HG02798 (cell line): ENCODE data around the gene TRPV4.

Experiments used
- ATAC-seq: cut with Tn5 transposase; IDR thresholded peaks from one replicate; pipeline ENCODE4 v1.9.1; 2021; ENCODE audit warnings: mild to moderate bottlenecking; ENCODE audit not compliant: unreplicated experiment, poor library complexity

TRPV4 gene

DNA sequence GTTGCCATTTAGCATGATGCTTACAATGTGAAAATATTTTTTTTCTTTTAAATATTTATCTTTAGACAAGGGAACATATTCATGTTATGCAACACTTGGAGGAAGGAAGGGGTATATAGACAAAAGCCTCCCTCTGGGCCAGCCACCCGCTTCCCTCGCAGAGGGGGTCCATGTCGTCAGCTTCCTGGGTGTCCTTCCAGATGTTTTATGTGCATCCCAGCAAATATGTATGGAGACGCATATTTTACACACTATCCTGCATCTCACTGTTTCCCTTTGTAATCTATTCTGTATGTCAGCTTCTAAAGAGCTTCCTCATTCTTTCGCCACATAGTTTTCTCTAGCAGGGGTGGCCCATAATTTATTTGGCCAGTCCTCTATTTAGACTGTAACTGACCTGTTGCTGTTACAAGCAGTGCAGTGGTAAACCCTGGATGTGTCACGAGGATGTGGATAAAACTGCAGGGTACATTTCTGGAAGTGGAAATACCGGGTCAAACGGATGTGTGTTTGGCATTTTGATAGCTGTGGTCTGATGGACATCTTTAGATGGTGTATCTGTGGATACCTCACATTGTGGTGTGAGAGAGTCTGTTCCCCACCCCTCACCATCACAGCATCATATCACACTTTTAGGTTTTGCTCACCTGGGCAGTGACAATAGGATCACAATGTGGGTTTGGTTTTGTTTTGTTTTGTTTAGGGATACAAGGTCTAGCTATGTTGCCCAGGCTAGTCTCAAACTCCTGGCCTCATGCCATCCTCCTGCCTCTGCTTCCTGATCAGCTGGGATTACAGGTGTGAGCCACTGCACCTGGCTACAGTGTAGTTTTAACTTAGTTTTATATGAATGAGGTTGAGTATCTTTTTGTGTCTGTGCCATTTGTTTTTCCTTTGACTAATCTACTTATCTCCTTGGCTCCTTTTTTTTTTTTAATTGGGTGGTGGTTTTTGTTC, 87.9 kb downstream of the TRPV4 start:
- ATAC-seq: no peak

- no peak for ATAC-seq
These were observed 89.2 kb downstream of the TRPV4 start for GRCh38 chr12:109744026-109744425.

GRCh38 chr12:109743076-109743910, 89.9 kb downstream of the TRPV4 start:
- ATAC-seq: no peak

- no peak for ATAC-seq
These were observed 91.1 kb downstream of the TRPV4 start for GRCh38 chr12:109741970-109742703.

- ATAC-seq: no peak
These were observed 91.8 kb downstream of the TRPV4 start for GRCh38 chr12:109741286-109741969.

DNA sequence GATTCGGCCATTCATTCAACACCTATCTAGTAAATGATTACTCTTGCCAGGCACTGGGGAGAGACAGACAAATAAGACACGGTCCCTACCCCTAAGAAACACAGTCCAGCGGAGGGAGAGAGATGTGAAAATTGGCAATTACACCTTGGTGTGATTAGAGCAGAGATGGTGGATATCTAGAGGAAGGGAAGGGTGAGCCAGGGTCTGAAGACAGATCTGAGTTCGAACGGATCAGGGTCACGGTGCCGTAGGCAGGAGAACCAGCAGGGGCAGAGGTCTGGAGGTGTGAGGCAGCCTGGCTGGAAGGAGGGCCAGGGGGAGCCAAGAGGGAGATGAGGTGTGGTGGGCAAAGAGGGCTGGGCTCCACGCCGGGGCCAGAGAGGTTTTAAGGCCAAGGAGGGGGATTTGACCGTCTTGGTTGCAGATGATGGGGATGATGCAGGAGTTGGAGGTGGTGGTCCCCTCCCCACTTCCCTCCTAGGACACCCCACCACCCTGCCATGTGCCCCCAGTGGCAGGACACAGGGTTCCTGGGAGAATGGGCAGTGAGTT, 92.4 kb downstream of the TRPV4 start:
- ATAC-seq: no peak

DNA sequence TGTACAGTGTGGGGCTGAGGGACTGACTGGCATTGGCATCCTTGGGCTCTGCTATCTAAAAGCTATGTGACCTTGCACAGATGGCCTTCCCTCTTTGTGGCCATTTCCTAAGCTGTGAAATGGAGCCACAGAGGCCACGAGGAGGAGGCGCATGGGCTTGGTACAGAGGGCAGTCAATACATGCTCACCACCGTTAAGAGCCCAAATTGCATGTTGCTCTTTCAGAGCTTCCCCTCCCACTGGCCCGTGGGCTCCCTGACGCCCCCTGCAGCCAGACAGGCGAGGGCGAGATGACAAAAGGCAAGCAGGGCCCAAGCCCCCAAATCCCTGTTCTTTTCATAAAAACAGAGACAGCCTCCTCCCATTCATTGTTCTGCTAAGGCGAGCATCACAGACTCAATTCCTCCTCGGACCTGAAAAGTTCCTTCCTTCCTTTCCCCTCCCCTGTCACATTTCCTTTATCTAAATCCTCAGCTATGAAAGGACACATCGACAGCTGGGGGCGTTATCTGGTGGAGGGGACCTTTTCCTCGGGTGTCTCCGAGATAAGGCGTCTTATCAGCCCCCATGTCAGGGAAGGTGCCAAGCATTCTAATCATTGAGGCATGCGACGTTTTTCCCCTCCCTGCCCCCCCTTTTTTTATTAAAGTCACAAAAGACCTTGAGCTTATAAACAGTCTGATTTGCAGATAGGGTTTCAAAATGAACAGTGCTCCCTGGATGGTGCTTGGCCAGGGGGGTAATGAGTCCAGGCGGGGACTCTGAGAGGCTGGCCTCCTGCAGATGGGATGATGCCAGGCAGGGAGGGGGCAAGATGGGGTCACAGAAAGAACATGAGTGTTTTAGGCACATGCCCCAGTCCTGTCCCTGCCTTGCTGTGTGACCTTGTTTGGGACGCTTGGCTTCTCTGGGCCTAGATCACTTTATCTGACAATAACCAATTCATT, 93.2 kb downstream of the TRPV4 start:
- ATAC-seq: no peak

DNA sequence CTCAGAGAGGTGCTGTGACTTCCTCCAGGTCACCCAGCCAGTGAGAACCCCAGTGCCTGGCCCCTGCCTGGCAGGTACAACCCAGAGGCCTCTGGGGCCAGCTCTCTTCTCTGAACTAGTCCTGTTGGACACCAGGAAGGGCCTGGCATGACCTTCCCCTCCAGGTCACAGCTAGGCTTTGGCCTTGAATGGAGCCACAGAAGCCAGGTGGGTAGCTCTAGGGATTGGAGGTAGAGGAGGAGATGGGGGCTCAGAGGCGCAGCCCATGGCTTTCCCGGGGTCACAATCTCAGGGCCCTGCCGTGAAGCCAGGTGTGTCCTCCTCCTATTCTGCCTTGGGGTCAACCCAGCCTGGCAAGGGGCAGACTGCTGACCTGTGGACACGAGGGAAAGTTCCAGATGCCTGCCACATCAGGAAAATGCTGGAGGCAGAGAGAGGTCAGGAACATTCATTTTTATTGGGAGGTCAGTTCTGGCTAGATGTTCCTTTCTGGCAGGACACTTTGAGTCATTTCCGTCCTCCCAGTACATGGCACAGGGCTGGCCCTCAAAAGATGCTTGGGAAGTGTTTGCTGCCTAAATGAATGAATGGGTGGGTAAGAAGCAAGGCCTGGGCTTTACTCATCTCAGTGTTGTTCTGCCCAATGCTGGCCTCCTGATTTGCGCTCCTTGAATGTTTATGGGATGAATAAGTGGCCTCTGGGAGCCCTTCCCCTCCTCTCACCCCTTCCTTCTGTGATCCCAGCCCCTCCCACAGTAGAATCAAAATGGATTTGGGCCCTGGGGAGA, 94.1 kb downstream of the TRPV4 start:
- no peak for ATAC-seq

DNA sequence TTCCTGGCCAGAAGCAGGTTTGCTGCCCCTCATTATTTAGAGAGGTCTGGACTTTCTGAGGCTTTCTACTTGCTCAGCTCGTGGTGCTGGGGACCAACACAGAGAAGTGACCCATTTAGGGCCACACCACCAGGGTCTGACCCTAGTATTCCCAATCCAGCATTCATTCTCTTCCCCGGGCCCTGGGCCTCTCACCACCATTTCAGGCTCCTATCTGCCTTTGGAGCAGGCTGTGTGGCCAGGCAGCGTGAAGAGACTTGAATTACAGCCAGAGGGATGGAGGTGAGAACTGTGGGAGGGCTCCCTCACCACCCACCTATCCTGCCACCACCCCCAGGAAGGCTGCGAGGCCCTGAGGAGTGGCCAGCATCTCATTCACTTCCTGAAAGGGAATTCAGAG, 95.0 kb downstream of the TRPV4 start:
- no peak for ATAC-seq

DNA sequence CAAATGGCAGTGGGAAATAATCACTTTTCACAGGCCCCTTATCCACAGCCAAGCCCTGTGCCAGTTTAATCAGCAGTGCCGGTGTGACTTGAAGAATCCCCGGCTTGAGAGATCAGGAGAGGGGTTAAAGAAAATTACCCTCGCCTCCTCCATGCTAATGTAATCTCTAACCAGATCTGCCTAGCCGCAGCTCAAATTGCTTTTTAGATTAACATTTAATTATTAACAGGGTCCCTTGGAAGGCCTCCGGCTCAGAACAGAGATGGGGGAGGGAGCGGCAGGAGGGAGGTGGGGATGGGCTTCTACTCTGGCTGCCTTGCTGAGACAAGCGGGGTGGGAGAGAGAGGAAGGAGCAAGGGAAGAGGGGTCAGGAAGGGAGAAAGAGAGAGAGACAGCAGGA, 95.6 kb downstream of the TRPV4 start:
- ATAC-seq: no peak

GRCh38 chr12:109737126-109737525, 96.1 kb downstream of the TRPV4 start:
- no peak for ATAC-seq

GRCh38 chr12:109736552-109737108, 96.6 kb downstream of the TRPV4 start:
- no peak for ATAC-seq

- ATAC-seq: no peak
These were observed 97.2 kb downstream of the TRPV4 start for GRCh38 chr12:109735825-109736551.

- no peak for ATAC-seq
These were observed 98.1 kb downstream of the TRPV4 start for GRCh38 chr12:109735051-109735521.

DNA sequence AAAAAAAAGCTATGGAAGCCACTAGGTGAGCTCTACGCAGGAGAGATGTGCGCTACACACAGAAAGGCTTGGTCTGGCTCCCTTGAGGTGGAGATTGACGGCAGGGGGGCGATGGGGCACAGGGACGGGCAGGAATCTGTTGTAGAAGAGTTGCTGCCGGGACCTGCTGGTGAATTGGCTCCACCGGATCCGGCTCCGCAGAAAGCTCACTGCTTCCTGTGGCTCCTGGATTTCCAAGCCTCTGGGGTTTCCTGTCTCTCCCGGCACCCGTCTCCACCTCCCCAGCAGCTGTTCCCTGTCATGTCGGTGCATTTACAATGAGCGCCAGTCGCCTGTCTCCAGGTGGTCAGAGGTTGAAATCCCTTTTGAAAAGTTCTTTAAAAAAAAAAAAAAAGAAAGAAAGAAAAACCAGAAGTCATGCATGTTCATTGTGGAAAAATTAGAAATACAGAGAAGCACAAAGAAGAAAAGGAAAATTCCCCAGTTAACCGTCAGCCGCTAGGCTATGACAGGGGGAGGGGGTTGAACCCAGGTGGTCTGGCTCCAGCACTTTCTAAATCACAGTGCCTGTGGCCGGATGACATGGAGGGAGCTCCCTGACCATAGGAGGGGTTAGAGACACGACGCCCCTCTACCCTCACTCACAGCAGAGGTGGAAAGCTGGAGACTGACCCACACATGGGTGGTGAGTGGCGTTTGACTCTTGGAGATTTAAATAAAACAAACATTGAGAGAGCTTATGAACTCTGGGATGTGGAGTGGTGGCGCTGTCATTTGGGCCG, 98.8 kb downstream of the TRPV4 start:
- no peak for ATAC-seq
